ENCODE measurements around the gene SLC39A11.
"Not testable (repeated sequence)": the region's sequence is repeated elsewhere in the genome, so short reads cannot be mapped to it uniquely, and the experiment has no call there.

Gene SLC39A11

DNA sequence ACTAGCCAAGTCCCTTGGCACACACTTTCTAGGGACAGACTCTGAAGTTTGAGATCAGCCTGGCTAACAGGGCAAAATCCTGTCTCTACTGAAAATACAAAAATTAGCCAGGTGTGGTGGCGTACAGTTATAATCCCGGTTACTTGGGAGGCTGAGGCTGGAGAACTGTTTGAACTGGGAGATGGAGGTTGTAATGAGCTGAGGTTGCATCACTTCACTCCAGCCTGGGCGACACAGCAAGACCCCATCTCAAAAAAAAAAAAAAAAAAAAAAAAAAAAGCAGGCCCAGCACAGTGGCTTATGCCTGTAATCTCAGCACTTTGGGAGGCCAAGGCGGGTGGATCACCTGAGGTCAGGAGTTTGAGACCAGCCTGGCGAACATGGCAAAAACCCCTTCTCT lies 310.1 kb downstream of the SLC39A11 start:
- H3K27ac Mint-ChIP-seq; H3K9me3 Mint-ChIP-seq; DNase-seq; H3K36me3 Mint-ChIP-seq (ENCODE audit: low read depth); H3K4me3 Mint-ChIP-seq; H3K27me3 Mint-ChIP-seq; H3K4me1 Mint-ChIP-seq (ENCODE audit: low read depth): not testable (repeated sequence)

DNA sequence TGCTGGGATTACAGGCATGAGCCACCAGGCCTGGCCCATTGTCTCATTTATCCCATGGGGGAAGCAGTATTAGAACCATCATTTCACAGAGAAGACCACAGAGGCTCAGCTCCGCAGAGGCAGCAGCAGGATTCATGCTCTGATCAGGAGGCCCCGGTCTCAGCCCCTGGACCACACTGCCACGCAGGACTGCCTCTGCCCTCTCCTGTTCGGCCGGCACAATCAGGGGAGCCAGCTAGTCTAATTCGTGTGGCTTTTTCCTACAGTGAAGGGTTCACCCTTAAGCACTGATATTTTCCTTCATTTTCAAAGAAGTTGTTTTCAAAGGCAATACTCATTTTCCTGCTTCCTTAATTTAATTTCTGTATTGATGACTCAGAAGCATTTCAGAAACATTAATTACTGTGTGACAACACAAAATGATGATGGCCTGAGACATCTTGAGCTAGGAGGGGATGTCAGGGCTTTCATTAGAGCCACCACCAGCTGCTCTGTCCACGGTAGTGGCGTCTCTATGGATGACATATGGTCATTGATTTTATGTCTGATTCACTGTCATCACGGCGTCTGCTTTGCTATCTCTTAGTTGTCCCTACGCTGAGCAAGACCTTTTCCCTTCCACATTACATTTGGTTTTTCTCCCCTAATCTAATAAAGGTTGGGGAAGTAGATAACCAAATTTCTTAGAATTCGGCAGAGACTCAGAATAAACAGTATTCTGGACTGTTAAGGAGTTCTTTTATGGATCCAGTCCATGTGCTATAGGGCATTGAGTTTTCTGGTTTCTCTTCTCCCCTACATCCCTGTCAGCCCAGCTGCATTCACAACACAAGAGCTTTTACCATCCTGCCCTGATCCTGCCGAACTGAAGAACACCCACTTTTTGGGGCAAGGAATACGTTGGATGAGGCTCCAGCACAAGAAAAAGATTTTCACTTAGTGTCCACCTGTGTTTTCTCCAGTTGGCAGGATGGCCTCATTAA lies 314.0 kb downstream of the SLC39A11 start:
- H3K36me3 Mint-ChIP-seq (ENCODE audit: low read depth), result peaks cover 2% of the 10 kb centered on the region

DNA sequence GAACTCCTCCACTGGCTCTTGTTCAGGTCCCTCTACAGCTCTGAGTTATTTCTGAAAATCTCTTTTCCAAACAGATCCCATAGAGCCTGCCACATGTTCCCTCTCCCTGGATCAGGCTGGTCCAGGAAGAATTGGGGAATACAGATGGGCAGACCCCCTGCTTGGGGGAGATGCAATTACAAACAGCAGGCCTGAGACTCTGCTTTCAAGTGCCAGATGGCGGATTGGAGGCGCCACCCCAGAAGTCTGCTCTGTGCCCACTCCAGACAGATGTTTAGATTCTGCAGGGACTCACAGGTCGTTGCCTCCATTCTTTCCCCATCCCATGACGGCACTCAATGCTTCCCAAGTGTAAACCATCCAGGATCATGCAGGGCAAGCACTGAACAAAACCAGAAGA lies 316.6 kb downstream of the SLC39A11 start:
- H3K27ac Mint-ChIP-seq, result no peak overlapping the region
- peaks cover 13% of the 10 kb centered on the region for H3K36me3 Mint-ChIP-seq (ENCODE audit: low read depth)
- H3K27me3 Mint-ChIP-seq, result no peaks in the 10 kb centered on the region
- no peaks in the 10 kb centered on the region for H3K4me1 Mint-ChIP-seq (ENCODE audit: low read depth)
- DNase-seq, result no peak
- H3K4me3 Mint-ChIP-seq, result no peak overlapping the region
- H3K9me3 Mint-ChIP-seq, result no peaks in the 10 kb centered on the region

More for the DNA sequence above, 314.0 kb downstream of the SLC39A11 start:
- no peaks in the 10 kb centered on the region for H3K9me3 Mint-ChIP-seq
- no peaks in the 10 kb centered on the region for H3K27me3 Mint-ChIP-seq
- H3K27ac Mint-ChIP-seq, result no peak overlapping the region
- H3K4me3 Mint-ChIP-seq, result no peak overlapping the region
- H3K4me1 Mint-ChIP-seq (ENCODE audit: low read depth), result no peaks in the 10 kb centered on the region
- DNase-seq, result no peak

DNA sequence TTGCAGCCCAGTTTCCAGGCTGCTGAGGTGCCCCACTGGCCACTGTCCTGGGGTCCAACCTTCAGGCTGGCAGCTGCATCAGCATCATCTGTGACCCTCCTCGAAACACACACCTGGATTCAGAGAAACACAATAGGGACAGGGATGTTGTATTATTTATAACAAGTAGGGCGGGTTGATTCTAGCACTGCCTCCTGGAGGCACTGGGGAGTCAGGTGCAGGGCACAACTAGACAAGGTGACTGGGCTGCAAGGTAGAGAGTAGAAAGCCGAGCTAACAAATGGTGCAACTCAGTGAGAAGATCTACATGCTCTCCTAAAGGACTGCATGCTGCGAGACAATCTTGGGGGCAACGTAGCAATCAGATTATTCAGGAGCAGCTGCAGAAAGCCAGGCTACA lies 317.3 kb downstream of the SLC39A11 start:
- DNase-seq, result no peak
- Mint-ChIP-seq H3K9me3 (no peaks in the 10 kb centered on the region), H3K4me1 (ENCODE audit: low read depth) (no peaks in the 10 kb centered on the region), H3K4me3 (no peak overlapping the region), H3K27me3 (no peaks in the 10 kb centered on the region), H3K36me3 (ENCODE audit: low read depth) (peaks cover 19% of the 10 kb centered on the region), H3K27ac (no peak overlapping the region)

- H3K27me3 Mint-ChIP-seq, result no peaks in the 10 kb centered on the region
- H3K9me3 Mint-ChIP-seq, result no peaks in the 10 kb centered on the region
- H3K4me1 Mint-ChIP-seq (ENCODE audit: low read depth), result no peaks in the 10 kb centered on the region
- H3K4me3 Mint-ChIP-seq, result no peak overlapping the region
- no peak overlapping the region for H3K27ac Mint-ChIP-seq
- peaks cover 20% of the 10 kb centered on the region for H3K36me3 Mint-ChIP-seq (ENCODE audit: low read depth)
- DNase-seq, result no peak
Observed at GRCh38 chr17:72774236-72774635, 318.3 kb downstream of the SLC39A11 start.

DNA sequence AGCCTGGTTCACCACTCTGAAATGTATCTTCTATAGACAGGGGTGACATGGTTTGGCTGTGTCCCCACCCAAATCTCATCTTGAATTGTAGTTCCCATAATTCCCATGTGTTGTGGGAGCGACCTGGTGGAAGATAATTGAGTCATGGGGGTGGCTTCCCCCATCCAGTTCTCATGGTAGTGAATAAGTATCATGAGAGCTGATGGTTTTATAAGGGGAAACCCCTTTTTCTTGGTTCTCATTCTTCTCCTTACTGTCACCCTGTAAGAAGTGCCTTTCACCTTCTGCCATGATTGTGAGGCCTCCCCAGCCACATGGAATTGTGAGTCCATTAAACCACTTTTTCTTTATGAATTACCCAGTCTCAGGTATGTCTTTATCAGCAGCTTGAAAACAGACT lies 319.3 kb downstream of the SLC39A11 start:
- peaks cover 20% of the 10 kb centered on the region for H3K36me3 Mint-ChIP-seq (ENCODE audit: low read depth)
- not testable (repeated sequence) for H3K27me3 Mint-ChIP-seq; H3K9me3 Mint-ChIP-seq; H3K4me1 Mint-ChIP-seq (ENCODE audit: low read depth); DNase-seq; H3K27ac Mint-ChIP-seq; H3K4me3 Mint-ChIP-seq

- DNase-seq, result no peak
- H3K4me3 Mint-ChIP-seq, result no peak overlapping the region
- H3K27me3 Mint-ChIP-seq, result no peaks in the 10 kb centered on the region
- H3K9me3 Mint-ChIP-seq, result no peaks in the 10 kb centered on the region
- peaks cover 20% of the 10 kb centered on the region for H3K36me3 Mint-ChIP-seq (ENCODE audit: low read depth)
- no peaks in the 10 kb centered on the region for H3K4me1 Mint-ChIP-seq (ENCODE audit: low read depth)
- no peak overlapping the region for H3K27ac Mint-ChIP-seq
Observed at GRCh38 chr17:72772331-72772821, 320.1 kb downstream of the SLC39A11 start.

DNA sequence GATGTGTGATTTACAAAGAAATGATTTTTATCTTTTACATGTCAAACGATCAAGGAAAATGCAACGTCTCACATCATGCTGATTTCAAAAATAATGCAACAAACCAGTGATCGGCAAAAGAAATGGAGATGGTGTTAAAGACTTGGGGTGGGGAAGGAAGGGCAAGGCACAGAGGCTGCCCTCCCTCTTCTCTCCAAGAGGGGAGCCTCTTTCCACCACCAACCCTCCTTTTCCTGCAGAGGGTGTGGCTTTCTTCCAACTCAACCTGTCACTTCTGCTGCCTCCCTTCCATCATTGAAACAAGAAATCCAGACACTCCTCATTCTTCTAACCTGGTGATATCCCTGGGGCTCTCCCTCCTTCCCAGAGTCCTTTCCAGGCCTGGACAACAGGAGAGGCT lies 320.8 kb downstream of the SLC39A11 start:
- Mint-ChIP-seq H3K4me1 (ENCODE audit: low read depth) (no peaks in the 10 kb centered on the region), H3K4me3 (no peak overlapping the region), H3K27ac (no peak overlapping the region), H3K9me3 (no peaks in the 10 kb centered on the region), H3K36me3 (ENCODE audit: low read depth) (peaks cover 20% of the 10 kb centered on the region), H3K27me3 (no peaks in the 10 kb centered on the region)
- DNase-seq, result no peak

- peaks cover 13% of the 10 kb centered on the region for H3K36me3 Mint-ChIP-seq (ENCODE audit: low read depth)
- no peaks in the 10 kb centered on the region for H3K9me3 Mint-ChIP-seq
- no peak overlapping the region for H3K4me3 Mint-ChIP-seq
- H3K27me3 Mint-ChIP-seq, result no peaks in the 10 kb centered on the region
- H3K27ac Mint-ChIP-seq, result no peak overlapping the region
- no peaks in the 10 kb centered on the region for H3K4me1 Mint-ChIP-seq (ENCODE audit: low read depth)
- no peak for DNase-seq
Observed at GRCh38 chr17:72766761-72767356, 325.6 kb downstream of the SLC39A11 start.

DNA sequence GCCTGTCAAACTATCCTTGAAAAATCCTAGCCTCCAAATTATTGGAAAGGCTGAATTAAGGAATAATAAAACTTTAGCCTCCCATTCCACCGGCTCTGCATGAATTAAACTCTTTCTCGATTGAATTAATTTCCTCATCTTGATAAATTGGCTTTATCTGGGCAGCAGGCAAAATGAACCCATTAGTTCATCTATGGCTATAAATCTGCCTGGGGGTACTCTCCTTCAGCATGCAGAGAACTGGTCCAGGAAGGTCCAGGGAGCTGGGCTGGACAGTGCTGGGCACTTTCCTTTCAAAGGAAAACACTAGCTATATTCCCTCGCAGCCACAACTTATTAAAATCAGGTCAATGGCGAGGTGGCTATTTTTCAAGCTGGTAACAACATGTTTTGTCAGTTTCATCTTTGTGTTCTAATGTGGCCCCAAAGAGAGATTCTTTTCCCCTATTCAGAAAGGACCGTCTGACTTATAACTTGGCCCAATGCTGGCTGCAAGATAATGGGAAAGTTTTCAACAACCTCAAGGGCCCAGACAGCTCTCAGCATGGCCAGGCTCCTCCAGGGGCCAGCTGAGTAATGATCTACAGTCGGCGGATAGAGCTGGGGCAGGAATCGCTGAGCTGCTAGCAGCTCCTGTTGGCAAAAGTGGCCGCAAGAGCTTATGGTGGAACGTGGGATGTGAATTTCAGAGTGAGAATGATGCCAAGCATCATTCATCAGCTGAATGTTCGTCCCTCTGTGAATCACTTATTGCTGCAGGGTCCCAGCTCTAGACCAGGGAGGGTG lies 326.9 kb downstream of the SLC39A11 start:
- Mint-ChIP-seq H3K4me1 (ENCODE audit: low read depth) (no peaks in the 10 kb centered on the region), H3K27ac (no peak overlapping the region), H3K9me3 (no peaks in the 10 kb centered on the region), H3K4me3 (no peak overlapping the region), H3K36me3 (ENCODE audit: low read depth) (peaks cover 4% of the 10 kb centered on the region), H3K27me3 (no peaks in the 10 kb centered on the region)
- no peak for DNase-seq

GRCh38 chr17:72764632-72765041 lies 327.9 kb downstream of the SLC39A11 start:
- no peak overlapping the region for H3K27ac Mint-ChIP-seq
- no peaks in the 10 kb centered on the region for H3K4me1 Mint-ChIP-seq (ENCODE audit: low read depth)
- no peaks in the 10 kb centered on the region for H3K36me3 Mint-ChIP-seq (ENCODE audit: low read depth)
- H3K27me3 Mint-ChIP-seq, result no peaks in the 10 kb centered on the region
- H3K4me3 Mint-ChIP-seq, result no peak overlapping the region
- DNase-seq, result no peak
- H3K9me3 Mint-ChIP-seq, result no peaks in the 10 kb centered on the region

DNA sequence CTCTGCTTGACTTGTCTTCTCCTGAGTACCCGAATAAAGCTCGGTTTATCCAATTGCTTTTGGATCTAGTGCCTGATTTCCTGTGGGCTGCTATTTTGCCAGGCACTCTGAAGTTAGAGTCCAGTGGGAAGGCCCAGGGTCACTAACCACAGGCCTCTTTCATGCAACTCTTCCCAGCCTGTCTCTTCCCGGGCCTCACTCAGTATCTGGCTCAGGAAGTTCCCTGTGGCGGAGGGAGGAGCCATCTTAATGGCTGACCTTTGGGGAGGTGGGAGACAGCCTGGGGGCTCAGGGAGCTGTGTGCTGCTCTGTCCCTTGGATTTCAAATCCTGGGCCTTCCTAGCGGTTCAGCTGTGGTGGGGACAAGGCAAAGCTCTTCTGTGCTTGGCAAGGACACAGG lies 328.5 kb downstream of the SLC39A11 start:
- Mint-ChIP-seq H3K27me3 (no peaks in the 10 kb centered on the region), H3K36me3 (ENCODE audit: low read depth) (no peaks in the 10 kb centered on the region), H3K4me1 (ENCODE audit: low read depth) (no peaks in the 10 kb centered on the region), H3K4me3 (no peak overlapping the region), H3K9me3 (no peaks in the 10 kb centered on the region), H3K27ac (no peak overlapping the region)
- no peak for DNase-seq

GRCh38 chr17:72761893-72762575 lies 330.5 kb downstream of the SLC39A11 start:
- H3K4me1 Mint-ChIP-seq (ENCODE audit: low read depth); H3K4me3 Mint-ChIP-seq; H3K27ac Mint-ChIP-seq; DNase-seq; H3K9me3 Mint-ChIP-seq; H3K27me3 Mint-ChIP-seq; H3K36me3 Mint-ChIP-seq (ENCODE audit: low read depth): not testable (repeated sequence)

GRCh38 chr17:72761431-72761830 lies 331.1 kb downstream of the SLC39A11 start:
- DNase-seq, result no peak
- Mint-ChIP-seq H3K36me3 (ENCODE audit: low read depth) (peaks cover 2% of the 10 kb centered on the region), H3K4me3 (no peak overlapping the region), H3K9me3 (peaks cover 2% of the 10 kb centered on the region), H3K27me3 (no peaks in the 10 kb centered on the region), H3K27ac (no peak overlapping the region), H3K4me1 (ENCODE audit: low read depth) (no peaks in the 10 kb centered on the region)
